A673 (cell line): ENCODE results near the gene FLOT2. TPM values are rescaled to one million over a fixed set of nuclear protein-coding genes. Genes with fewer than 3 reads are reported as not detected.
A peak's percentile ranks its signal among the peaks of the same experiment; 100 is the strongest.

ENCODE experiments used
- BruUV-seq: library from RNA; stranded (reverse); fragments of 400-500 nt; replicated peaks from 2 replicates; lab custom pipeline; 2021; lab: Mats Ljungman, UMichigan
- CTCF ChIA-PET: fragments of 300-600 bp; sonication (Branson Sonifier 250); formaldehyde crosslinking; loops from one replicate; lab custom pipeline; 2022; ENCODE audit warnings: antibody characterized with exemption; lab: Charles Lee
- POLR2A ChIA-PET: fragments of 300-600 bp; sonication (Branson Sonifier 250); formaldehyde crosslinking; loops from one replicate; lab custom pipeline; 2022; ENCODE audit warnings: antibody characterized with exemption; ENCODE audit not compliant: low non-redundant PET; lab: Charles Lee
- DNase-seq: peaks from one replicate; pipeline ENCODE4 v3.0.0-alpha.2; 2015; ENCODE audit warnings: low spot score
- H3K27ac ChIP-seq: fragments of 200-600 bp; sonication (generic); 2 replicates; pipeline ENCODE4 v1.5.1; 2016; ENCODE audit warnings: mixed run types, low read depth, mild to moderate bottlenecking, mixed read lengths, antibody characterized with exemption, low read length; ENCODE audit not compliant: poor library complexity, severe bottlenecking
- H3K27me3 ChIP-seq: fragments of 200-600 bp; sonication (generic); replicated peaks from 2 replicates; pipeline ENCODE4 v1.6.1; 2017; ENCODE audit warnings: mixed run types, low read depth, mild to moderate bottlenecking, mixed read lengths, antibody characterized with exemption, low read length; ENCODE audit not compliant: insufficient read depth, poor library complexity
- H3K36me3 ChIP-seq: fragments of 200-600 bp; sonication (generic); 2 replicates; pipeline ENCODE4 v1.6.1; 2016; ENCODE audit warnings: mixed run types, mild to moderate bottlenecking, mixed read lengths, antibody characterized with exemption, low read length; ENCODE audit not compliant: insufficient read depth, poor library complexity, severe bottlenecking
- H3K4me1 ChIP-seq: fragments of 200-600 bp; sonication (generic); 2 replicates; pipeline ENCODE4 v1.6.1; 2017; ENCODE audit warnings: mixed run types, mild to moderate bottlenecking, mixed read lengths, antibody characterized with exemption, low read length; ENCODE audit not compliant: insufficient read depth, poor library complexity, severe bottlenecking
- H3K4me3 ChIP-seq: fragments of 200-600 bp; sonication (generic); 2 replicates; pipeline ENCODE4 v1.5.1; 2016; ENCODE audit warnings: low read depth, mixed run types, mild to moderate bottlenecking, mixed read lengths, low read length; ENCODE audit not compliant: poor library complexity, severe bottlenecking
- H3K9me3 ChIP-seq: fragments of 200-600 bp; sonication (generic); 2 replicates; pipeline ENCODE4 v1.6.1; 2016; ENCODE audit warnings: mixed run types, low read depth, mild to moderate bottlenecking, mixed read lengths, antibody characterized with exemption, low read length; ENCODE audit not compliant: poor library complexity, severe bottlenecking
- CTCF ChIP-seq: fragments of 300-800, 200-600 bp; sonication (generic); conservative IDR thresholded peaks from 2 replicates; pipeline ENCODE4 v1.5.1; 2017; ENCODE audit warnings: low read depth, mild to moderate bottlenecking, antibody characterized with exemption, low read length, moderate library complexity, mixed read lengths
- EZH2 ChIP-seq: fragments of 200-600 bp; sonication (generic); IDR thresholded peaks from 2 replicates; pipeline ENCODE4 v1.6.1; 2017; ENCODE audit warnings: borderline replicate concordance, low read depth, mild to moderate bottlenecking, mixed read lengths, antibody characterized with exemption, low read length; ENCODE audit not compliant: poor library complexity, severe bottlenecking
- intact Hi-C: fragments of 100-400 bp; cut with micrococcal nuclease; formaldehyde crosslinking; loops from one replicate; pipeline ENCODE4 v1.10.0; 2022; ENCODE audit not compliant: unreplicated experiment
- total RNA-seq: library from RNA; stranded (reverse); gene quantifications from 2 replicates; pipeline ENCODE4 v1.2.3, GENCODE V29; 2021

The FLOT2 gene
- total RNA-seq, 1 experiment from 2014 or later: 79.1 TPM

DNA sequence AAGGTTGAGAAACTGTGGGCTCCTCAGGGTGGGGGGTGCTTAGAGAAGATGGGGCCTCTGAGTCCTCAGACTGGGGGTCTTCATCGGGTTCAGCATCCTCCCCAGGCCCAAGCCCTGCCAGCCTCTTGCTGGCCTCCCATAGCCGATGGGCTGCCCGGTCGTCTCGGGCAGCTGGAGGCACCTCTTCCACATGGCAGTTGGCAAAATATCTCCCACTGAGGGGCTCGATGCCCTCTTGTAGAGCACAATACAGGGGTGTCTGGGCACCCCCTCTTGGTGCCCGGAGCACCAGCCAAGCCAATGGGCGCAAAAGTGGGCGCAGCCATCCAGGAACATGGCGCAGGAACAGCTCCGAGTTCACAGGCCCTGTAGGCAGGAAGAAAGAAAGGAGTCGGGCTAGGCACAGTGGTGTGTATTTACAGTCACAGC, 1.0 kb upstream of the FLOT2 start:
- POLR2A ChIA-PET: no interaction called here
- no peak for DNase-seq
- Histone ChIP-seq H3K4me1 (peaks cover 39% of the 10 kb centered on the region), H3K4me3 (no peak overlapping the region), H3K27ac (peak overlapping the region; percentile 92), H3K36me3 (peaks cover 7% of the 10 kb centered on the region), H3K27me3 (no peaks in the 10 kb centered on the region), H3K9me3 (no peaks in the 10 kb centered on the region)
- CTCF ChIA-PET: interaction anchor here (0.6 to 1.3 kb wide), 3 partner anchors 8 to 135 kb away, joined by 3 to 5 read pairs (median 4); no protein-coding TSS in a partner anchor
- intact Hi-C loops: loop anchor here (5.0 kb wide), 2 partner anchors 46 to 171 kb away; partner anchors contain the start of genes NEK8 and TLCD1
- TF ChIP-seq CTCF (no peak), EZH2 (no peak)
- BruUV-seq: no TSS peak

- Histone ChIP-seq H3K9me3 (no peaks in the 10 kb centered on the region), H3K36me3 (peaks cover 7% of the 10 kb centered on the region), H3K27me3 (no peaks in the 10 kb centered on the region), H3K4me1 (peaks cover 43% of the 10 kb centered on the region), H3K27ac (peak overlapping the region; percentile 92), H3K4me3 (peak overlapping the region; percentile 85)
- POLR2A ChIA-PET: no interaction called here
- CTCF ChIA-PET: interaction anchor here (0.8 to 1.3 kb wide), 3 partner anchors 15 to 137 kb away, joined by 3 to 5 read pairs (median 3); no protein-coding TSS in a partner anchor
- intact Hi-C loops: loop anchor here (5.0 kb wide), 2 partner anchors 46 to 171 kb away; partner anchors contain the start of genes NEK8 and TLCD1
- DNase-seq: peak; percentile 28
- TF ChIP-seq CTCF (no peak), EZH2 (no peak)
- BruUV-seq: no TSS peak
Measured at GRCh38 chr17:28897769-28898526, 415 bp upstream of the FLOT2 start.

DNA sequence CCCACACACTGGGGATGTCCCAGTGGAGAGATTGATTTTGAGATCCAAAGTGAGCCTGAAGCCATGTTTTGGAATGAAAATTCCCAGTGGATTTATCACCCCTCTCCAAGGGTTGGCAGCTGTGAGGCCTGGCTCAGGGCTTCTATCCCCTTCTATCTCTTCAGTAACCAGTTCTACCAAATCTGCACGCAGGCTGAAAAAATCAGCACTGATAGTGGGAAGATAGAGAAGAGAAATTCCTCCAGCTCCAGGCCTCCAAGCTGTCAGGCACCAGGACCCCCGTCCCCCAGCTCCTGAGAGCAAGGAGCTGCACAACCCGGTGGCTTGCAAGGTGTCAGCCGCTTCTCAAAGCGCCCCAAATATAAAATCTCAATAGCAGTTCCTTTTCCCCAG, 1.0 kb downstream of the FLOT2 start:
- Histone ChIP-seq H3K27me3 (no peaks in the 10 kb centered on the region), H3K27ac (peak overlapping the region; percentile 92), H3K36me3 (peaks cover 7% of the 10 kb centered on the region), H3K4me1 (peaks cover 40% of the 10 kb centered on the region), H3K9me3 (no peaks in the 10 kb centered on the region), H3K4me3 (peak overlapping the region; percentile 85)
- CTCF ChIA-PET: interaction anchor here (0.8 to 1.2 kb wide), 2 partner anchors 47 to 170 kb away, joined by 3 read pairs; no protein-coding TSS in a partner anchor
- TF ChIP-seq CTCF (no peak), EZH2 (no peak)
- no TSS peak for BruUV-seq
- DNase-seq: peak; percentile 39
- POLR2A ChIA-PET: no interaction called here
- intact Hi-C loops: loop anchor here (5.0 kb wide), 2 partner anchors 44 to 169 kb away; partner anchors contain the start of genes NEK8 and TLCD1
